Measurements from ENCODE around the gene C17orf58.
A peak's percentile ranks its signal among the peaks of the same experiment; 100 is the strongest.
"Not testable (repeated sequence)": the region's sequence is repeated elsewhere in the genome, so short reads cannot be mapped to it uniquely, and the experiment has no call there.

C17orf58 gene

DNA sequence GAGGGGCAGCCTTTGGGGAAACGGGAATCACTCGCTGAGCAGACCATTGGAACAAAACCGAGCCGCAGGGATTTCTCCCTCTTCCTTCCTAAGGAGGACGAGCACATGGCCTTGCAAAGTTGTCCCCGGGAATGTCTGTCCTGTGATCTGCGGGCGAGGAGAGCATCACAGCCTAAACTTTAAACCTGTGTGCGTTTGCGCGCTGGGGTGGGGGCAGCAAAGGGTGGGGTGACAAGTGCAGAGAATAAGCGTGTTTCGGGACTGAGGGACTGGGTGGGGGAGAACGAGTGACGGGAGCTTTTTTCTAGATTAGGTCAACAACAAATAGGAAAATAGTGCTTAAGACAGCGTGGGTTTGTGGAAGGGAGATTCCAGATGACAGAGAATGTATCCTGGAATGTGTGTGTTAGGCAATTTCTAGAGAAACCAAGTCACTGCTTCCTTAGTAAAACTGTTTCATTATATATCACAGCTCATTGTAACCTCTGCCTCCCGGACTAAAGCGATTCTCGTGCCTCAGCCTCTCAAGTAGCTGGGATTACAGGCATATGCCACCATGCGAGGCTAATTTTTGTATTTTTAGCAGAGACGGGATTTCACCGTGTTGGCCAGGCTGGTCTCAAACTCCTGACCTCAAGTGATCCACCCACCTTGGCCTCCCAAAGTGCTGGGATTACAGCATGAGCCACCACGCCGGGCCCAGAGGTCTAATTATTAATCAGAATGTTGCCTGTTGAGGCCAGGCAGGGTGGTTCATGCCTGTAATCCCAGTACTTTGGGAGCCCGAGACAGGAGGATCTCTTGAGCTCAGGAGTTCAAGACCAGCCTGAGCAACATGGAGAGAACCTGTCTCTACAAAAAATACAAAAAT lies at the start of gene C17orf58:
Gene C17orf58, minus strand, starts transcription at position 169 of the 871 bp plus-strand sequence. CDS start 271 bp downstream, outside the sequence.
- DNase-seq, result not testable (repeated sequence)

DNA sequence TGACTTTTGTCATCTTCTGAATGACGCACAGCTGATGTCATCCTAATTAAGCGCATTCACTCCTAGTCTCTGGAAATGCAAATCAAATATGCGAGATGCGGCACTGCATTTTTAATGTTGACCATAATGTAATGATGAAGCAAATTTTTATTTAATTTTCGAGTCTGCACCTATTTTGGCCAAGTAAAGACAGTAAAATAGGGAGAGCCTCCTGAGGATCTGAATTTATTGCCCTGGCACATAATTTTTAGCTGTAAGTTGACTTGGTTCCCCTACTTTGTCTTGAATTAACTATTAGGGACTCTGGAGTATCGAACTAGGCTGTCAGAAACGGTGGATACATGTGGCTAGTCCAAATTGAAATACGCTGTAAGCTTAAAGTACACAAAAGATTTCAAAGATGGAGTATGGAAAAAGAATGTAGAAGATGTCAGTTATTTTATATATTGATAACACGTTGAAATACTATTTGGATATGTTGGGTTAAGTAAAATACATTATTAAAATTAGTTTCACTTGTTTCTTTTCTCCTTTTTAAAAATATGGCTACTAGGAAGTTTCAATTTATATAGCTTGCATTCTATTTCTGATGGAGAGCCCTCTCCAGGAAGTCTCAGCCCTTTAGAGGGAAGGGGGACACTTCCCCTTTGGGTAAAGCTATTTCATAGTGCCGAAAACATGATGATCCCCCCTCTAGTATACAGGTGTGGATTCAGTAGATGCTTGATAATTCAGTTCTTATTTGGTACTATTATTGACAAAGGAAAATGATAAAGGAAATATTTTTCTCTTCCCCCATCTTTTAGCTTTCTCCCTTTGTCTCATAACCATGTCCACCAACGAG lies 40.3 kb upstream of the C17orf58 start:
- DNase-seq, result no peak

DNA sequence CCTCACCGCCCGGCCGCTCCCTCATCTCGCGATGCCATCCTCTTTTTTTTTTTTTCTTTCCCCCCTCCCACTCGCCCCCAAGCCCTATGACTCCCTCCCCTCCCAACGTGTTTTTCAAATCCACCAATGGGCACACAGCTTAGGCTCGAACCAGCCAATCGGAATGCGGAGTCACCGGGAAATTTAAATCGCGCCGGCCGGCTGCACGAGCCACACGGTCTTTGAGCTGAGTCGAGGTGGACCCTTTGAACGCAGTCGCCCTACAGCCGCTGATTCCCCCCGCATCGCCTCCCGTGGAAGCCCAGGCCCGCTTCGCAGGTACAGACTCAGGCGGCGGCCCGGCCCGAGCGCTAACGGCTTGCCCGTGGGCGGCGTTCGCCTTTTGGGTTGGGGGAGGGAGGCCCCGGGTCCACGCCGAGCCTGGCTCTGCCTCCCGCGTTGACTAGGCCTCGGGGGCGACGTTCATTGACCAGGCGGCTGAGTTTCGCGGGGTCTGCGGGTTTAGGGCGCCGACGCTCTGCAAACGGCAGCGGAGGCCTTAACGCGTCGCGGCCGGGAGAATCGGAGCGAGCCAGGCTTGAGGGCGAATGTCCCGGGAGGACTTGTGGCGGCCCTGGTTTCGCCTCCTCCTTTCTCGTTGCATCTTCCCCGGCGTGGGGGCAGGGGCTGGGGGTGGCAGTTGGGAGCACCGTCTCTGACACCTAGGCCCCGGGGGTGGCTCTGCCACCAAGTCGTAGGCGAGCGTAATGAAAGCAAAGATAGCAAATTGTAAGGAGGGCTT lies 39.4 kb upstream of the C17orf58 start, which contains the start of gene KPNA2:
Gene KPNA2, plus strand, starts transcription at position 213 of the 781 bp plus-strand sequence. CDS start 1,398 bp downstream, outside the sequence.
- DNase-seq, result peak; percentile 98 to 99 (median 98)

DNA sequence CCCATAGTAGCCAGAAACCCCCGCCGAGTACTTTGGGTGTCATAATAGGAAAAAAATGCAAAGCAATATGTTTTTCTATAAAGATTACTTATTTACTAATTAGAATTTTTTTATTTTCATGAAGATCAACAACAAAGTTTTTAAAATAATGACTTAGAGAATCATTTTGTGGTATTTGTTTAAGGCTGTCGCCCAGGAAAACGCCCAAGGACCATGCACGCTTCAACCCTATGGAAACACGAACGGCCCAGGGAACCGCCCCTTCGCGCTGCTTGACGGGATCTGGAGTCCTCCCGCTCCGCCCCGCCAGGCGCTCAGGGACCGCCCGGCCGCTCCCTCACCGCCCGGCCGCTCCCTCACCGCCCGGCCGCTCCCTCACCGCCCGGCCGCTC lies 38.9 kb upstream of the C17orf58 start:
- DNase-seq, result peak in 2 of 3 experiments; percentile 98

DNA sequence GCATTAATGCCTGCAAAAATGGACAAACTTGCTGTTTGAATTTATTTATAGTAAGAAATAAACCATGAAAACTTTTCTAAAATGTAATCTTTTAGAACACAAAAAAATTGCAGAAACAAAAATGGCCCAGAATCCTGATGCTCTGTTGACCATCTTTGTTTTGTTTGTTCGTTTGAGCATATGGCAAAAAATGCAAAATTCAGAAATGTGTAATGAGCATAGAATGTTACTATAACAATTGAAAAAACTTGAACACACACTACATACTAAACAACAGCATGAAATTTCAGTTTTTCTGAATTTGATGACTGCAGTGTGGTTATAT lies 38.1 kb upstream of the C17orf58 start:
- DNase-seq, result no peak

DNA sequence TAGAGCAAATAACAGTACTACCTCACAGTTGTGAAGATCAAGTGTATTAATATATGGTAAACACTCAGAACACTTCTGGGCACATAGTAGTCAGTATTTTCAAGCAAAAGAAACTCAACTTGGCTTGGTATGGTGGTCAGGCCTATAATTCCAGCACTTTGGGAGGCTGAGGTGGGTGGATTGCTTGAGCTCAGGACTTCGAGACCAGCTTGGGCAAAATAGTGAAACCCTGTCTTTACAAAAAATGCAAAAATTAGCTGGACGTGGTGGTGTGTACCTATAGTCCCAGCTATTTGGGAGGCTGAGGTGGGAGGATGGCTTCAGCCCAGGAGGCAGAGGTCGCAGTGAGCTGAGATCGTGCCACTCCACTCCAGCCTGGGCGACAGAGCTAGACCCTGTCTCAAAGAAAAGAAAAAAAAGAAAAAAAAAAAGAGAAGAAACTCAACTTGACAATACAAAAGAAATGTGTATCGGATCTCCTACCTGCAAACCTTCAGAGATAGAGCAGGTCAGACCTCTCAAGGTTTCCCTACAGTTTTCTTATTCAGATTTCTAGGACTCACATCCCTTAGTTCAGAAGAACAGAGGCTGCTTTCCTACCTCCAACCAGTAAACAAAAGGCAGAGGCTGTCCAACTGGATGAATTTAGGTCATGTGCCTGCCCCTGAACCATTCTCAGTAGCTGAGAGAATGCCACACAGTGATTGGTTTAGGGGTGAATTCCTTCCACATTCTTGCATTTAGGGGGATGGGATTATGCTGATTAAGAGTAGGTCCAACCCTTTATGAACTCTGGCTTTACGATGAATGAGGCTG lies 37.6 kb upstream of the C17orf58 start:
- DNase-seq, result peak in 1 of 3 experiments; percentile 14

DNA sequence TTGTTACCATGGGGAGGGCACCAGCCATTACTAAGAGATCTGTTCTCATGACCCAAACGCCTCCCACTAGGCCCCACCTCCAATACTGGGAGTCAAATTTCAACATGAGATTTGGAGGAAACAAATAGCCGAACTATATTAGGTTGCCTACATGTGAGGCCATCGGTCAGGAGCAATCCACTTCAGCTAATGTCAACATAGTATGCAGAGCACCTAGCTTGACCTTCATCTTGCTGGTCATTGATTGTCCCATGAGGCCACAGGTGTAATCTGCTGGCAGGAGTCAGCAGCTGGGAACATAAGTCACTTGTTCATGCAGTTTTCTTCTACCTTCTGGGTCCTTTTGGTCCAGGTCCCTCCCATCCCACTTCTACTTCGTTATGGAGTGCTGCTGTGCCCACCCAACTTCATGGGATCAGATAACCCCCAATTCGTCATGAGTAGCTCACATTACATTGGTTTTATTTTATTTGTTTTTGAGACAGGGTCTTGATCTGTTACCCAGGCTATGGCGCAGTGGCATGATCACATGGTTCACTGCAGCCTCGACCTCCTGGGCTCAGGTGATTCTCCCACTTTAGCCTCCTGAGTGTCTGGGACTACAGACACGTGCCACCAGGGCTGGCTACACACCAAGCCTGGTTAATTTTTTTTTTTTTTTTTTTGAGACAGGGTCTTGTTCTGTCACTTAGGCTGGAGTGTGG lies 33.4 kb upstream of the C17orf58 start:
- DNase-seq, result peak in 1 of 3 experiments; percentile 23

DNA sequence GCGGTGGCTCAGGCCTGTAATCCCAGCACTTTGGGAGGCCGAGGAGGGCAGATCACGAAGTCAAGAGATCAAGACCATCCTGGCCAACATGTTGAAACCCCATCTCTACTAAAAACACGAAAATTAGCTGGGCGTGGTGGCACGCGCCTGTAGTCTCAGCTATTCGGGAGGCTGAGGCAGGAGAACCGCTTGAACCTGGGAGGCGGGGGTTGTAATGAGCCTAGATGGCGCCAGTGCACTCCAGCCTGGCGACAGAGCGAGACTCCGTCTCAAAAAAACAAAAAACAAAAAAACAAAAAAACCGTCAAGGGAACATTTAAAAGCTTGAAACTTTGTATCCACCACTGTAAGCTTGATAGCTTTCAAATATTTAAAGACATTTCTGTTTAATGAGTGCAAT lies 26.3 kb upstream of the C17orf58 start:
- not testable (repeated sequence) for DNase-seq

DNA sequence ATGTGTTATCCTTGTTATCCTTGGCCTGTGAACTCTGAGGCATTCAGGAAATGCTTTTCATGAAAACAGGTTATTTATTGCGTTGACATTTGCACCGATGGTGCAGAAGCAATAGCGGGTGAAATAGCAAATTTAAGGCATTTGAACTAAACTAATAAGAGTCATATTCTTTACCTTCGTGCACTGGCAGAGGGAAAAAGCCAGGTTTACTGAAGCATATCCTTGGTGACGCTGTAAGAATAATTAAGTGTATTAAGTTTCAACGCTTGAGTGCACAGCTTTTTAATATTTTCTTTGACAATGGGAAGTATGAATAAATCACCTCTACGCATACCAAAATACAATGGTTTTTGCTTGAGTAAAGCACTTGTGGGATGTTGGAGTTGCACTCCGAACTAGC lies 25.7 kb upstream of the C17orf58 start:
- DNase-seq, result peak in 1 of 3 experiments; percentile 25

DNA sequence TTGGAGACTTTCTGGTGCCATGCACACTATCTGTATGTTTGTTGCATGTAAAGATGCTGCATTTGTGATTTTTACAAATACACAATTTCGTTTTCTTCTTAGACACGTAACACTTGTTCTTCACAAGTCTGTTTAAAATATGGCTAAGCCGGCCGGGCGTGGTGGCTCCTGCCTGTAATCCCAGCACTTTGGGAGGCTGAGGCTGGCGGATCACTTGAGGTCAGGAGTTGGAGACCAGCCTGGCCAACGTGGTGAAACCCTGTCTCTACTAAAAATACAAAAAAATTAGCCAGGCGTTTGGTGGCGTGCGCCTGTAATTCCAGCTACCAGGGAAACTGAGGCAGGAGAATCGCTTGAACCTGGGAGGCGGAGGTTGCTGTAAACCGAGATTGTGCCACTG lies 24.5 kb upstream of the C17orf58 start:
- DNase-seq, result not testable (repeated sequence)

DNA sequence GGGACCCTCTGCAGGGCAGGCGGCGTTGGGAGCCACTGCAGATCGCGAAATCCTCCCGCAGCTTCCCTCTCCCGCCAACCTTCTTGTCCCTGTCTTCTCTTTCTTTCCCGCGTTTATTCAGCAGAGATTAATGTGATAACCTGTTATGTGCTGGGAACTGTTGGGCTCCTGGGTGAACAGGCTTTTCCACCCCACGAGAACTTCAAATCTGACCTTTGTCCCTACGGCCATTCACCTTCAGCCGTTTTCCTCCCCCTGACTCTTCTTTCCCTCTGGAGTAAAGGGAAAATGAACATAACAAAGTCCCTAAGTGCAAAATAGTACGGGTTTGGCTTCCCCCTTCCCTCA lies 24.1 kb upstream of the C17orf58 start:
- DNase-seq, result peak in 1 of 3 experiments; percentile 89

DNA sequence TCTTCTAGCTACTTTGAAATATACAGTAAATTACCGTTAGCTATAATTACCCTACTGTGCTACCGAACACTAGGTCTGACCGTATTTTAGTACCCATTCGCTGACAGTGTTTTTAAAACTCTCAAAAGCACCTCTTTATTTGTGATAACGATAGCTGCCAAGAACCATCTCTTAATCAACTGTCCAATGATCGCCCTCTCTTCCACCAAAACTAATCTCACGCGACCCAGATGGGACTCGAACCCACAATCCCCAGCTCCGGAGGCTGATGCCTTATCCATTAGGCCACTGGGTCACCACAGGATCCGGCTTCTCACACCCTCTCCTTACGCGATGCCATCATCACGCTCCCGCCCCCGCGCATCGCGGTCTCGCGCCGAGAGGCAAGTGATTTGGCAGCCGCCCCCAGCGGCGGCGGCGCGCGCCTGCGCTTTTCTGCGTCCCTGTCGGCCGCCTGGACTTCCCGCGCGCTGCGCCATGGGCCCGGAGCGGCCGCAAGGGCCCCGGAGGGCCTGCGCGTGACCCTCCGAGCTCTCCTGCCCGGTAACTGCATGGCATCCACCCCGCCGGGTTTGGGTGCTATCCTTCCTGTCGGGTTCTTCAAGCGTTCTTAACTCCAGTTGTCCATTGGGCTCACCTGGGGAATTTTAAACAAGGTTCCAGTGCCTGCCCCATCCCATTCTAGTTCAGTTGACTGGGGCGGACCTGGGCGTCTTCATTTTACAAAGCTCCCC lies 23.6 kb upstream of the C17orf58 start:
- DNase-seq, result peak; percentile 95 to 98 (median 96)

DNA sequence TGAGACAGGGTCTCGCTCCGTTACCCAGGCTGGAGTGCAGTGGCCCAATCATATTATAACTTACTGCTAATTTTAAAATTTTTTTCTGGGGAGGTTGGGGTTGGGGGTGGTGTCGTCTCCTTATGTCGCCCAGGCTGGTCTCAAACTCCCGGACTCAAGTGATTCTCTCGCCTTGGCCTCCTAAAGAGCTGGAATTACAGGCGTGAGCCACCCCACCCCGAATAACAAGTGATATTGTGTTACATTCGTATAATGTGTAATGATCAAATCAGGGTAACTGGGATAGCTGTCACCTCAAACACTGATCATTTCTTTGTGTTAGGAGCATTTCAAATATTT lies 23.0 kb upstream of the C17orf58 start:
- no peak for DNase-seq

DNA sequence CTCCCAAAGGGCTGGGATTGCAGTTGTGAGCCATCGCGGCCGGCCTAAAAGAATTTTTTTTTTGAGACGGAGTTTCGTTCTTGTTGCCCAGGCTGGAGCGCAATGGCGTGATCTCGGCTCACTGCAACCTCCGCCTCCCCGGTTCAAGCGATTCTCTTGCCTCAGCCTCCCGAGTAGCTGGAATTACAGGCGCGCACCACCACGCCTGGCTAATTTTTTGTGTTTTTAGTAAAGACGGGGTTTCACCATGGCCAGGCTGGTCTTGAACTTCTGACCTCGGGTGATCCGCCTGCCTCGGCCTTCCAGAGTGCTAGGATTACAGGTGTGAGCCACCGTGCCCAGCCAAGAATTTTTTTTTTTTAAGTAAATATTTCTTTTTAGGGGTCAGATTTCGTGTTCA lies 22.2 kb upstream of the C17orf58 start:
- DNase-seq, result not testable (repeated sequence)

DNA sequence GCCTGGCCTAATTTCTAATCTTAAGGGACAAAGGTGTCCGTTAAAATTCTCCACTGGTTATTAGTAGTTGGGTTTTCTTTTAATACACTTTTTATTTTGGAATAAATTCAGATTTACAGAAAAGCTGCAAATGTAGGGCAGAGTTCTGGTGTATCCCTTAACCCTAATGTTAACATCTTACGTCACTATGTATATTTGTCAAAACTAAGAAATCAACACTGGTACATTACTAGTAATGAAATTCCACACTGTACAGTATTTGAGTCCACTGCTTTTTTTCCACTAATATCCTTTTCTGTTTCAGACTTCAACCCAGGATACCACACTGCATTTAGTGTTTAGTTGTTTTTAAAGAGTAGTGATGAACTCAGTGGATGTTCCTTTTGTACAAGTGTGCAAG lies 20.6 kb upstream of the C17orf58 start:
- no peak for DNase-seq

DNA sequence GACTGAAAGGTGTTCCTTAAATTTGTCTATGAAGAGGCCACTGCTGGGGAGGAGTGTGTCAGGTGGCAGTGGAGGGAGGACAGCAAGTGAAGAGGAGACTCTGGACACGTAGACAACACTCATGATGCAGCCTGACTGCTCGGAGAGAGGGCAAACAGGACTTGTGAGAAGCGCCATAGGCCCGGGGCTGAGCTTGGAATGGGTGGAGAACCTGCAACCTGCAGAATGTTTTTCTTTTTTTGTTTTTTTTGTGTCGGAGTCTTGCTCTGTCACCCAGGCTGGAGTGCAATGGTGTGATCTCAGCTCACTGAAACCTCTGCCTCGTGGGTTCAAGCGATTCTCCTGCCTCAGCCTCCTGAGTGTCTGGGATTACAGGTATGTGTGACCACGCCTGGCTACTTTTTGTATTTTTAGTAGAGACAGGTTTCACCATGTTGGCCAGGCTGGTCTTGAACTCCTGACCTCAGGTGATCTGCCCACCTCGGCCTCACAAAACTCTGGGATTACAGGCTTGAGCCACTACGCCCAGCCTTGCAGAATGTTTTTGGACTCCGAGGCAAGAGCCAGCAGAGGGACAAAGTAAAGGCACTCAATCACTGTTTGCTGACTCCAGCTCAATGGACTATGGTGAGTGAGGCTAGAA lies 18.9 kb upstream of the C17orf58 start:
- no peak for DNase-seq

DNA sequence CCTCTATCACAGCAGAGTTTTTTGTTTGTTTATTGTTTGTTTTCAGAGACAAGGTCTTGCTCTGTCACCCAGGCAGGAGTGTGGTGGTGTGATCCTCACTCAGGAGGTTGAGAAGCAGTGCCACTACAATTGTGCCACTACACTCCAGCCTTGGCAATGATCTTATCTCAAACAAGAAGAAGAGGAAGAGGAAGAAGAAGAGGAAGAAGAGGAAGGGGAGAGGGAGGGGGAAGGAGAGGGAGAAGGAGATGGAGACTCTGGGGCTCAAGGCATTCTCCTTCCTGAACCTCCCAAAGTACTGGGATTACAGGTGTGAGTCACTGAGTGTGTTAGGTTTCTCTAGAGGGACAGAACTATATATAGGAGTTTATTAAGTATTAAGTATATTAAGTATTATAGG lies 17.1 kb upstream of the C17orf58 start:
- no peak for DNase-seq

DNA sequence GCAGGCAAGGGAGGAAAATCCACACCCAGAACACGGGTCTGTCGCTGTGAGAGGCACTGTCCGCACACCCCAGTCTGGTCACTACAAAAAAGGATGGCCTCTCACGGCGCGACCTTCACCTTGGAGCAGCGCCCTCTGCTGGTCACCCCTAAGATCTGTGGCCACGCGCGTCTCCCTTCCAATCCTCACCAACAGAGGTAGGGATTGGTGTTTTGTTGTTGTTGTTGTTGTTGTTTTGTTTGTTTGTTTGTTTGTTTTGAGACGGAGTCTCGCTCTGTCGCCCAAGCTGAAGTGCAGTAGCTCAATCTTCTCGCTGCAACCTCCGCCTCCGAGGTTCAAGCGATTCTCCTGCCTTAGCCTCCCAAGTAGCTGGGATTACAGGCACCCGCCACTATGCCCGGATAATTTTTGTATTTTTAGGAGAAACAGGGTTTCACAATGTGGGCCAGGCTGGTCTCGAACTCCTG lies 15.0 kb upstream of the C17orf58 start:
- DNase-seq, result peak in 1 of 3 experiments; percentile 16

DNA sequence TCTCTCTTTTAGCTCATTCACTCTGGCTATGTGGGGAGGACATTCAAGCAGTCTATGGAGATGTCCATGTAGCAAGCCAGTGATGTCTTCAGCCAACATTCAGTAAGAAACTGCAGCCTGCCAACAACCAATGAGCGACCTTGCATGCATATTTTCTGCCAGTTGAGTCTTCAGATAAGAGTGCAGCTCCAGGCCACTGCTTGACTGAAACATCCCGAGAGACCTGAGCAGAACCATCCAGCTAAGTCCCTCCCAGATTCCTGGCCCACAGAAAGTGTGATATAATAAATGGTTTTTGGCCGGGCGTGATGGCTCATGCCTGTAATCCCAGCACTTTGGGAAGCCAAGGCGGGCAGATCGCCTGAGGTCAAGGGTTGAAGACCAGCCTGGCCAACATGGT lies 10.5 kb upstream of the C17orf58 start:
- DNase-seq, result no peak

DNA sequence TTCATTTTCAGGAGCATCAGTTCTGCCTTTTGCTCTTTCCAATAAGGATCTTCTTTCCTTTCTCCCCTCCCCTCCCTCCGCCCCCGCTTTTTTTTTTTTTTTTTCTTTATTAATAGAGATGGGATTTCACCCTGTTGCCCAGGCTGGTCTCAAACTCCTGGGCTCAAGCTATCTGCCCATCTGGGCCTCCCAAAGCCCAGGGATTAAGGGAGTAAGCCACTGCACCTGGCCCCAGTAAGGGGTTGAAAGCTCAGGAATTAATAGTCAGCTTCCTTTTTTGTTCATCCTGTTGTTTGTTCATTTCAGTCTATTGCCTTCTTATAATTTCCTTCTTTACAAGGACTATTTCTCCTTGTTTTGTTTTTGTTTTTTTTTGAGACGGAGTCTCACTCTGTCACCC lies 7.9 kb upstream of the C17orf58 start:
- no peak for DNase-seq
